ENCODE results near the gene ZNF366.

ZNF366 gene, protein sequence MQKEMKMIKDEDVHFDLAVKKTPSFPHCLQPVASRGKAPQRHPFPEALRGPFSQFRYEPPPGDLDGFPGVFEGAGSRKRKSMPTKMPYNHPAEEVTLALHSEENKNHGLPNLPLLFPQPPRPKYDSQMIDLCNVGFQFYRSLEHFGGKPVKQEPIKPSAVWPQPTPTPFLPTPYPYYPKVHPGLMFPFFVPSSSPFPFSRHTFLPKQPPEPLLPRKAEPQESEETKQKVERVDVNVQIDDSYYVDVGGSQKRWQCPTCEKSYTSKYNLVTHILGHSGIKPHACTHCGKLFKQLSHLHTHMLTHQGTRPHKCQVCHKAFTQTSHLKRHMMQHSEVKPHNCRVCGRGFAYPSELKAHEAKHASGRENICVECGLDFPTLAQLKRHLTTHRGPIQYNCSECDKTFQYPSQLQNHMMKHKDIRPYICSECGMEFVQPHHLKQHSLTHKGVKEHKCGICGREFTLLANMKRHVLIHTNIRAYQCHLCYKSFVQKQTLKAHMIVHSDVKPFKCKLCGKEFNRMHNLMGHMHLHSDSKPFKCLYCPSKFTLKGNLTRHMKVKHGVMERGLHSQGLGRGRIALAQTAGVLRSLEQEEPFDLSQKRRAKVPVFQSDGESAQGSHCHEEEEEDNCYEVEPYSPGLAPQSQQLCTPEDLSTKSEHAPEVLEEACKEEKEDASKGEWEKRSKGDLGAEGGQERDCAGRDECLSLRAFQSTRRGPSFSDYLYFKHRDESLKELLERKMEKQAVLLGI

DNA sequence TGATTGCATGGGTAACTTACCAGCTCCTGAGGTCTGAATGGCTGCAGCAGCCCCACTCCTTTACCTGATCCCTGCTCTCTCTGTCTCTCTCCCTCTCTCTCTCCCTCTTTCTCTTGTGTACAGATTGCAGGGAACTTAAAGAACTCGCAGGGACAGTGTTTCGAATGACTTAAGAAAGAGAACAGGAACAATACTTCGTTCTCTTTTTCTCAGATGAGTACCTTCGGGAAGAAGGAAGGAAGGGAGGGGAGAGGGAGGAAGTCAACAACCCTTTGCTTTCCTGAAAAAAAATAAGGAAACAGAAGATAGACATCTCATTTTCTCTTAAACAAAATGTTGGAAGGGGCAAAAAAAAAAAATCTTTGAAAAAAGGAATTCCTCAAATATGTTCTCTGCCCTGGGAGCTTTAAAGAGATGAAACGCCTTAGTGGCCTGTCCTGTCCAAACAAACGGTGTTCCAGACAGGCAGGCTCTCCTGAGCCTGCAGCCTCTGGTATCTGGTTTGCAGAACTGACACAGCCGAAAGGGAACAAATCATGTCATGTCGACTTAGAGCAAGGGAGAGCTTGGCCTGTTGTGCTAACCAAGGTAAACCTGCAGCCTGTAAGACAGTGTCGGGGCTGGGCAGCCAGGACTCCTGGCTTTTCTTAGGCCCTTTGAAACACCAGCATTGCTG, at the start of gene ZNF366:
Gene ZNF366 (minus strand): TSS at position 180 of the 676 bp plus-strand sequence. CDS start 45,914 bp downstream, outside the sequence.
- no peak for FAIRE-seq

DNA sequence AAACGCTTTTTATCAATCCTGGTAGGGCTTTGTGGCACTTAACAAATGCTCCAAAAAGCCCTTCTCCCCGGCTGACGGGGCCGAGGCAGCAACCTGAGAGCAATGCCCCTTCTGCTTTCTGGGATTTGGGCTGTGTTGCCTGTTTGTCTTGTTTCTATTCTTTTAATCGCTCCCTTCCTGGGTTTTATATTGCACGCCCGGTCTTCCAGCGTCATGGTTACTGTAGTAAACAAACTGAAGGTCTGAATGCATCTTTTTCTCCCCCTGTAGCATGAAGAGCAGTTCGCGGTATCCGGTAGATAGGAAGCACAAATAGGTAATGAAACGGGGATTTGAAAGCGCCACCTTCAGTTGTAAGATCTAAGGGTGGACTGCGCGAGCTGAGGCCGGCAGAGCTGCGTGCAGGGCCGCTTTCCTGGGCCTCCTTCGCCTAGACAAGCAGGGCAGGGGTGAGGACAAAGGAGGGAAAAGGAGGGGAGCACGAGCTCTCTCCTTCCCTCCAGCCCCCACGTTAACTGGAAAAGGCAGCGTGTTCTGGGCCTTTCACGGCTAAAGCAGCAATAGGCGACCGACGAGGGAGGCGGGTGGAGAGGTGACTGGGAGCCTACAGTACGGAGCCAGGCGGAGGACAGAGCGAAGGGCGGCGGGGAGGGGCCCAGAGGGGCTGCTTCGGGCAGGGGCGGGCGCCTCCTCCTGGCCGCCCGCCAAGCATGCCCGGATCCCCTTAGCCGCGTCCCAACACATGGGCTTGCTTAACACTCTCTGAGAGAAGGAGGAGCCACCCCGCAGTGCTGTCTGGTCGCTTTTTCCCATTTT, 49.3 kb upstream of the ZNF366 start:
- FAIRE-seq, result no peak

DNA sequence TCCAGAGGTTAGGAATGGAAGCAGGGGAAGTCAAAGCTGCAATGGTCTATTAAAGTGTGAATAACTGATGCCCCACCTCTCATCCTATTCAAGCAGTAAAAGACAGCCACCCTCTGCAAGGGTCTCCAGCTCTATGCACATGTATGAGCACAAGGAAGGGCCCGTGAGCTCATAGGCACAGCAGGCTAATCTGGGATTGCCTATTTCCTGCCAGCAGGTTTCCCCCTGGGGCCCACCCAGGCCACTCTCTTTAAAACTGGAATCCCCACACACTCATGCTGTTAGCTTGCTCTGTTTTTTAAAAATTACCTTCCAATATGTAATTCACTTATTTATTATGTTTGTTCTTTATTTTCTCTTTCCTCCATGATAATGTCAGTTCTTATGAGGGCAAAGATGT, 48.7 kb upstream of the ZNF366 start:
- FAIRE-seq, result no peak

DNA sequence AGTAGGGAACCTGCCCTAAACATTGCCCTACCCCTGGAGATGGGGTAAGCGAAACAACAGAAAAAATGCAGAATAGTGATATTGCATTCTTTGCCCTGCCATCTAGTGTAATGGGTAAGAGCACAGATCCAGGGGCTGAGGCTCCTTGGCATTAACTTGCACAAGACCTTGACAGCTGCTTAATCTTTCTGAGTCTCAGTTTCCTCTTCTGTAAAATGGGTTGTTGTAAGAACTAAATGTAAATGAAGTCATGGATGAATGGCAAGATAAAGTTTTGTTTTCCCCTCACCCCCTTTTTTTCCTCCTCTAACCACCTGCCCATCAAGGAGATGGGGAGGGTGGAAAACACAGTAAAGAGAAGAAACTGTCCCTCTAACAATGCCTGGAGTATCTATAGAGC, 47.7 kb upstream of the ZNF366 start:
- no peak for FAIRE-seq

DNA sequence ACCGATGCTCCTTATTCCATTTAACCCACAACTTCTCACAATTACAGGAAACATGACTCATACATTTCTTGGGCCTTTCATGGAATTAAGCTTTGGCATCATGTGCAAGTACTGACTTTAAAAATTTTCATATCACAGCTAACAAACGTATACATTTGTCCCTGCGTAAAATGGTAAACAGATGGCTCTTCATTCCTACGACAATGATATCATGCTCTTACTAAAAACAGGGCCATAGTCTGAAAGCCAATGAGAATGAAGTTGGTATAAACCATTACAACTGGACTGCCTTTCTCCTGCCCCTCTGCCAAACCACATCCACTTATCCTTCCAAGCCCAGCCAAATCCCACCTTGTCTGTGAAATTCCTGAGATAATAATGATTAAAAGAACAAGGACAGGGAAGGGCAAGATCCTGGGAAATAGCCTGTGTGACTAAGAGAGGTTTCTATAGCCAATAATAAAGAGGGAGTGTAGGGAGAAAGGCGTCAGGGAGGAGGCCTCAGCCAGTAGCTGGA, 44.9 kb upstream of the ZNF366 start:
- FAIRE-seq, result no peak

DNA sequence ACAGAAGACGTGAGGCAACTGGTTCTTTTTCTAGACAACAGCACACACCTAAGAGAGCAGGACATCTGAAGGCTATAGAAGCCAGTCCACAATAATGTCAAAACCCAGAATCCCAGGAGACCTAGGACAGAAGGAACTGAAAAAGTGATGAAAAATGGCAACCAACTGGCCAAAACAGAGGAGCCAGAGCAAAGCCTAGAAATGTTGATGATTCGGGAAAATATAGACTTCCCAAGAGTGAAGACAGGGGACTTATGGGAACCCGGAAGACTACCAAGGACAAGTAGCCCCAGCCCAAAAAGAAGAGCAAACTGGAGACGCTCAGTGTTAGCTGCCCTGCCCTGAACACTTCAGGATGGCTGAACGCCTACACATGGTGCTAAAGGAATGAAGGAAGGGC, 43.4 kb upstream of the ZNF366 start:
- FAIRE-seq, result no peak

DNA sequence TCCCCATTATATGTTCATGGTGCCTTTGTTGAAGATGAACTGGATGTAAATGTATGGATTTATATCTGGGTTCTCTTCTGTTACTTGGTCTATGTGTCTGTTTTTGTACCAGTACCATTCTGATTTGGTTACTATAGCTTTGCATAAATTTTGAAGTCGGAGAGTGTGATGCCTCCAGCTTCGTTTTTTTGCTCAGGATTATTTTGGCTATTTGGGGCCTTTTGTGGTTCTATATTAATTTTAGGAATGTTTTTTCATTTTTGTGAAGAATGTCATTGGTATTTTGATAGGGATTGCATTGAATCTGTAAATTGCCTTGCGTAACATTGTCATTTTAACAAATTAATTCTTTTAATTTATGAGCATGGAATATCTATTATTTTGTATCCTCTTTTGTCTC, 36.6 kb upstream of the ZNF366 start:
- no peak for FAIRE-seq

DNA sequence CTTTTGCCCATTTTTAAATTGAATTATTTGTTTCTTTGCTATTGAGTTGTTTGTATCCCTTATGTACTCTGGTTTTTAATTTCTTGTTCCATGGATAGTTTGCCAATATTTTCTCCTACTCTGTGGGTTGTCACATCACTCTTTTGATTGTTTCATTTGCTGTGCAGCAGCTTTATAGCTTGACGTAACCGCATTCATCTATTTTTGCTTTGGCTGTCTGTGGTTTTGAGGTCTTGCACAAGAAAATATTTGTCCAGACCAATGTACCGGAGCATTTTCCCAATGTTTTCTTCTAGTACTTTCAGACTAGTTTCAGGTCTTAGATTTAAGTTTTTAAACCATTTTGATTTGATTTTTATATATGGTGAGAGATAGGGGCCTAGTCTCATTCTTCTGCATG, 36.2 kb upstream of the ZNF366 start:
- FAIRE-seq, result no peak

DNA sequence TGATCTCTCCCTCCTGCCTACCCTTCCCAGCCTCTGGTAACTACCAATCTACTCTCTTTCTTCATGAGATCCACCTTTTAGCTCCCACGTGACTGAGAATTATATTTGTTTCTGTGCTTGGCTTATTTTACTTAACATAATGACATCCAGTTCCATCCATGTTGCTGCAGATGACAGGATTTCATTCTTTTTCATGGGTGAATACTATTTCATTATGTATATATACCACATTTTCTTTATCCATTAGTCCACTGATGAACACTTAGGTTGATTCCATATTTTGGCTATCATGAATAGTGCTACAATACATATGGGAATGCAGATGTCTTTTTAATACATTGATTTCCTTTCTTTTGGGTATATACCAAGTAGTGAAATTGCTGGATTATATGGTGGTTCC, 35.5 kb upstream of the ZNF366 start:
- FAIRE-seq, result no peak

DNA sequence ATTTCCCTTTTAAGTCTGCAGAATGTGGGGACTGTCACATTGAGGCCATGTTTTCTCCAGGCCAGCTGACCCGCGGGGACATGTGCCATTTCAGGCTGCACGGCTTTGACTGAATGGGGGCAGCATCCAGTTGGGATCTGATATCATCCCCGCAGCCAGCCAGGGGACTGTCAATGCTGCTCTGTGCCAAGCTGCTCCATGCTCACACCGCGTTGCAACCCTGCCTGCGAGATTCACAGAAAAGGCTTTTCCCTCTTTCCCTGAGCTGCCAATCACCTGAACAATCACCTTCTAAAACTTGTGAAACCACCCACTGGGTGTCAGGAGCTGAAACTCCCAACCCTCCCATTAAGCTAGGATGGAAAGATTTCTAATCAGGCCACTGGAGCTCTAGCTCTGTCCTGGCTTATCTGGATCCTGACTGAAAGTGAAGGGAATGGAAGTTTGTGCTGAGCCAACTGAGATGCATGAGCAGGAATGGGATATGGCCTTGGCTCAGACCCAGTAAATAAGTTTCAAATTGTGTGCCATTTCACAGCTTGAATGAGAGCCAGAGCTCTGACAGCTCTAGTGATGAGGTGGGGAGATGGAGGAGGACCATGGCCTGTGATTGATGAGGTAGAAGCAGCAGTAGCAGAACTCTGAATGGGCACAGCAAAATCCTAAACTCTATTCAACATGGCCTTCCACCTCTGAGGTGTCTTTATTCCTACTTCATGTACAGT, 34.5 kb upstream of the ZNF366 start:
- FAIRE-seq, result no peak

DNA sequence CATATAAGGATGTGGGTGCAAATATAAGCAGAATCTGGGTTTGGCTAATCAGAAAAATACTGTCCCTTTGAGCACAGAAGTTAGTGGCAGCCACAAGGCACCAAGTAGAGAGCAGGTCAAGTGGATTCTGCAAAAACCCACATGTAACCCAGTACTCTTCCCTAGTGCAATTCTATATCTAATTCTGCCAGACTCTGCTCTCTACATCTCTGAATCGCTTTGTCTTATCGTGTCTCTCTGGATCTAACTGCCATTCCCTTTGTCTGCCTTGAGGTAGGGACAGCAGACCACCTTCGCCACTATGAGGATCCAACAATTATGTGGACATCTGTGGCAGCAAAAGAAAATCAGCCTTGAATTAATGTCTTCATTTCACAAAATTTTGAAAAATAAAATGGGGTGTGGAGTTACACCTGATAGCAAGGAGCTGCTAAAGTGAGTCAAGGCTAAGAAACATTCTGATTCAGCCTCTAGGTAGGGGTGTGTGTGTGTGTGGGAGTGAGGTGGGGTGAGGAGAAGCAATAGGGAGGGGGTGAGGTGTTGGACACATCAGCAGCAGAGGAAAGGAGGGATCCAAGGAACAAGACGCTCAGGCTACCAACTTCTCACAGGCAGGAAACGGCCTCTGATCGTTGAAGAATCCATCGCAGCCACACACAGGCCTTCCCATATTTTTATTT, 33.7 kb upstream of the ZNF366 start:
- no peak for FAIRE-seq

DNA sequence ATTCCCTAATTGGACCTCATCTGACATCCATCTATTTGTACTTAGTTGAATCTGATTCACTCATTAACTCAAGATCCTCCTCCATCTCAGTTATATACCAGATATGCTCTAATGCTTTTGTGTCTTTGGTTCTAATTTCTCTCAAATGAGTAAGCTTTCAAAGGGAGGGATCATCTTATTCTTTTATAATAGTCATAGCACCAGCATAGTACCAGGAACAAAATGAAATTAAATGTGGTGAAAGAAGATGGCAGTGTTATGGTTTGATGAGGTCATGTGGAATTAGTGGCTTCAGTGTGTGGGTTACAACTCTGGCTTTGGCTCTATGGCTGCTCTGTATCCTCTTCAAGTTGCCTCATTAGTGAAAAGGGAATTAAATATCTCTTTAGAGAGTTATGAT, 32.5 kb upstream of the ZNF366 start:
- FAIRE-seq, result no peak

DNA sequence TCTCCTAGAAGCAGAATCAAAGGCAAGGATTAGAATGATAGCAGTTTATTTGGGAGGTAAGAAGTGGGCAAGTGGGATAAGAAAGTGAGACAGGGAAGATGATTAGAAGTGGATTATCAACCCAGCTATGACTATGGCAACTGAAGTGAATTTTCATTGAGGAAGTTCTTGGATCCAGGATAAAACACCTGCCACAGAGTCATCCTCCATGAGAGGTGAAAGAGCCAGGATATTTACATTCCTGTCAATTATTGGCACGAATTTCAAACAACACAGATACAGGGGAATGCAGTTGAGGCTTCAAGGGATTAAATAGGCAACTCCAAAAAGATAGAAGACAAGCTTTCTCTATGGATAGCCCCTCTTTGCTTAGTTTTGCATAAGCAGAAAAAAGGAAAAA, 31.8 kb upstream of the ZNF366 start:
- FAIRE-seq, result no peak

DNA sequence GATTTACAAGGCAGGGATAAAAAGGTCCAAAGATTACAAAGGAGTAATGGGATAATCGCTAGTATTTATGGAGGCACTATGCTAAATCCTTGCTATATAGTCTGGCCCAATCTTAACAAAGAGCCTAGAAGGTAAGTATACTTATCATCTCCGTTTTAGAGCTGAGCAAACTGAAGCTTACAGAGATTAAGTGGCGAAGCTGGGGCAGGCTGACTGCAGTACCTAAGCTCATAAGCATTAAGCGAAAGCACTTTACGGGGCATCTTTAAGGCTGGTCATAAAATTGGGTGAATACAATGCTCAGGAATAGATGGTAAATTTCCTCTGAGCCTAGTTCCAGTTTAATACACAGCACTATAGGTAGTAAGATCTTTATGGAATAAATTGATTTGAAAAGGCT, 30.0 kb upstream of the ZNF366 start:
- FAIRE-seq, result no peak

DNA sequence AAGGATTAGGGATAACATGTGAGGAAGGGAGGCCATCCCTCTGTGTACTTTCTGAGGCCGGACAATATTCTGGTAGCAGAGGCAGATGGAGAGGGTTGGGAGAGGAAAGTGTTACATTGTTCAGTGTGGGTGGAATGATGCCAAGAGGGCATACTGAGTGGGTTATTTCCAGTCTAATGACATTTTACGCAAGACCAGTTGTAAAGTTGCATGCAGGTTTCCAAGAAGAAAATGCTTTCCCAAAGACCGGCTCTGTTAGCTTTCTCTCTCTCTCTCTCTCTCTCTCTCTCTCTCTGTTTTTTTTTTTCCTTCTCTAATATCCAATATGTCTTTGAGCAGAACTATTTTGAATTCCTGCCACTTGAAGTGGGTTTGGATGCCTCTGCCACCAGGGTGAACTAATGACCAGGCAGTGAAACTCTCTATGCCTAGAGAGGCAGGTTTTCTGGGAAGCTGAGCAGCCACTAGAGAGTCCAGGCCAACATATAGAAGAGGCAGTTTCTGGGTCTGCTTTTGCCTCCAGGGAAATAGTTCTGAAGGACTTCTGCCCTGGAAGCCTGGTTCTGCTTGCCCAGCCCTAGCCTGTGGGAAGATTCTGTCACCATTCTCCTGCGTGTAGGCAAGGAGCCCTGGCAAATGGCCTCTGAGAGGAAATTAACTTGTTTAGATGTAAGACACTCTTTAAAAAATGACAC, 24.4 kb upstream of the ZNF366 start:
- no peak for FAIRE-seq

DNA sequence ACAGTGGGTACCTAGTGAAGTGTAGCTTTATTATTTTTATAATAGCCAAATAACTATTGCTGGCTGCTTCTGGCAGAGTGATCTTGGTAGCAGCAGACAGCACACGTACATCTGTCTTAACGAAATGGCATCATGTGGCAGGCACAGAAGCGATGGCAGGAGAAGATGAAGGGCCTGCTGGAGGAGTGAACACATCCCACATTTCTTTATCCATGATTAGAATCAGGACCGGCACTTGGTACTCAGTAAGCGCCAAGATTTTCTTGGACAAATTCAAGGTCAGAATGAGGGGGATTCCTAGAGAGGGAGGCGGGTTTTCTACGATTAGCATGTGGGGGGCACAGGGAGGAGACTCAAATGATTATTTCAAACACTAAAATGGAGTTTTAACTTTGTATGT, 23.0 kb upstream of the ZNF366 start:
- no peak for FAIRE-seq

DNA sequence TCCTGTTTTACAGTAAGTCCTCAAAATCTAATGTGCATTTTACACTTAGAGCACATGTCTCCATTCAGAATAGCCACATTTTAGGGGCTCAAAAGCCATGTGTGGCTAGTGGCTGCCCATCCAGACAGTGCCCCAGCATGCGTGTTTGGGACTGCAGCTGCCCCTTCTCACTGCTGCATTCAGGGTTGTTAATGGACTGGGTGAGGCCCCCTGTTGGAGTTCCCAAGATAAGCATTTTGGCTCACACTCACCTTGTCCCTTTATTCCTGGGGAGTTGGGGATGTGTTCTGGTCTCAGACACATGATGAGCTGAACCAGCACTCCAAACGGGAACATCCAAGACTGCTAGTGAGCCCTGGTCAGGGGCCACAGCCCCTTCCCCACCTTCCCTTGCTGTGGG, 22.2 kb upstream of the ZNF366 start:
- FAIRE-seq, result no peak

DNA sequence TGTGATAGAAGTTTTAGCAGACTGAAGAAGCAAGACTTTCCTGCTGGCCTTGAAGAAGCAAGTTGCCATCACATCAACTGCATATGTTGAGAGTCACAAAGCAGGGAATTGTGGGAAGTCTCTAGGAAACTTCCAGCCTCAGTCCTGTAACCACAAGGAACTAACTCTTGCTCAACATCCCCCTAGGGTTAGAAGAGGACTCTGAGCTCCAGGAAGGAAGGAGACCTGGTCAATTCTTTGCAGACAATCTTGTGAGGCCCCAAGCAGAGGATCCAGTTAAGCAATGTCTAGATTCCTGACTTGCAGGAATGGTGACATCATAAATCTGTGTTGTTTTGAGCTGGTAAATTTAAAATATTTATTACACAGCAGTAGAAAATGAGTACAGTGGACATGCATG, 18.6 kb upstream of the ZNF366 start:
- no peak for FAIRE-seq

DNA sequence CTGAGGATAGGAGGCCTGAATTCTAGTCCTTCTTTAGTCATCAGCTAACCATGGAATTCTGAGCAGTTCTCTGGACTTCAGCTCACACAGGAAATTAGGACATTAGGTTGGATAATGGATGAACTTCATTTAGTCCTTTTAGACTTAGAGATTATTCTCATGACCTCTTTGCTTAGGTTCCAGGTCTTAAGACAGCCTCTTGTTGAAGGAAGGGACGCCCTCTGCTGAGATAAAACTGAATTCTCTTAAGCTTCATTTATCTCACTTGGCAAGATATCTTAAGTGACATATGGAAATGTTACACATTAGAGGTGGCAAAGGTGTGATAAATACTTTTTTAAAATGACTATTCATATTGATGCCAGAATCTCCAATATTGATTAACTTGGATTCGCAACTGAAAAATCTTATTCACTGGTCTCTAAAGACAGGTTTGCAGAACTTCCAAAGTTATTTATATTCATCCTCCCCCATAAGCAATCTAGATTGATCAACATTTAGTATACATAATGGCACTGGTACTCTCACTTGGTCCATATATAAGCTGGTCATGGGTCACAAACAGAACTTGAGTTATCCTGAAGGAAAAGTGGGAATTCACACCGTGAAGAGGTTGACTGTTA, 16.9 kb upstream of the ZNF366 start:
- no peak for FAIRE-seq

DNA sequence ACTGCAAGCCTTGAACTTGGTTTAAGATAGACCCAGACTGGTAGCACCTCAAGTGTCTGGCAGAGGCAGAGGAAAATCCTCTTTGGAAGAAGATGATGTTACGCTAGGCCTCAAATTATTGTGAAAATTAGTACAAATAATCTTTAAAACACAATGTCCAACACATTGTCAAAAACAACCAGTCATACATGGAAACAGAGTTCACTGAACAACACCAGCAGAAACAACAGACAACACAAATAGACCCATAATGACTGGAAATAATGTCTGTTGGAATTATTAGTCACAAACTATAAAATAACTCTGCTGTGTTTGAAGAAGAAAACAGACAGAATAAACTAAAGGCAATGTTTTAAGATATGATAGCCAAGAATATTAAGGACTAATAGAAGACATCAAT, 15.4 kb upstream of the ZNF366 start:
- no peak for FAIRE-seq

All from islet of Langerhans (tissue), 1 donor.